Lower leg skin (tissue), 3 donors: ENCODE results near the gene MAP3K7.

Source experiments
- CTCF ChIP-seq, 3 donors: fragments of 450-650 bp; IDR thresholded peaks; one replicate each; pipeline ENCODE4 v1.5.1; 2016; ENCODE audit warnings: antibody characterized with exemption in 3 of 3, mild to moderate bottlenecking in 3 of 3, moderate library complexity in 2 of 3
- POLR2A ChIP-seq, 2 donors: fragments of 450-650 bp; IDR thresholded peaks; one replicate each; pipeline ENCODE4 v1.6.1; 2016 to 2017; ENCODE audit warnings: antibody characterized with exemption in 2 of 2, mild to moderate bottlenecking in 1 of 2, moderate library complexity in 1 of 2

- TF ChIP-seq CTCF (IDR thresholded peaks at IDR 0.05), result no peak
- TF ChIP-seq POLR2A (IDR thresholded peaks at IDR 0.05), result no peak
These were observed 24.1 kb upstream of the MAP3K7 start for GRCh38 chr6:90610751-90611542.
